Epithelial cell of esophagus (primary cell): Measurements from ENCODE around the gene DHRS3.

Experiments used
- DNase-seq: peaks from one replicate; pipeline ENCODE4 v3.0.0; 2010; ENCODE audit warnings: low read depth
- H3K4me3 ChIP-seq: 2 replicates; pipeline ENCODE4 v1.5.1; 2011; ENCODE audit warnings: mild to moderate bottlenecking, low read length, control low read depth
- TF ChIP-seq, protein P1 (sequence below): IDR thresholded peaks from 2 replicates; pipeline ENCODE4 v1.5.1; 2011; ENCODE audit warnings: low read depth, mild to moderate bottlenecking, low read length, control low read depth, inconsistent platforms; ENCODE audit not compliant: insufficient read depth; ENCODE audit errors: missing control alignments

DHRS3 gene

DNA sequence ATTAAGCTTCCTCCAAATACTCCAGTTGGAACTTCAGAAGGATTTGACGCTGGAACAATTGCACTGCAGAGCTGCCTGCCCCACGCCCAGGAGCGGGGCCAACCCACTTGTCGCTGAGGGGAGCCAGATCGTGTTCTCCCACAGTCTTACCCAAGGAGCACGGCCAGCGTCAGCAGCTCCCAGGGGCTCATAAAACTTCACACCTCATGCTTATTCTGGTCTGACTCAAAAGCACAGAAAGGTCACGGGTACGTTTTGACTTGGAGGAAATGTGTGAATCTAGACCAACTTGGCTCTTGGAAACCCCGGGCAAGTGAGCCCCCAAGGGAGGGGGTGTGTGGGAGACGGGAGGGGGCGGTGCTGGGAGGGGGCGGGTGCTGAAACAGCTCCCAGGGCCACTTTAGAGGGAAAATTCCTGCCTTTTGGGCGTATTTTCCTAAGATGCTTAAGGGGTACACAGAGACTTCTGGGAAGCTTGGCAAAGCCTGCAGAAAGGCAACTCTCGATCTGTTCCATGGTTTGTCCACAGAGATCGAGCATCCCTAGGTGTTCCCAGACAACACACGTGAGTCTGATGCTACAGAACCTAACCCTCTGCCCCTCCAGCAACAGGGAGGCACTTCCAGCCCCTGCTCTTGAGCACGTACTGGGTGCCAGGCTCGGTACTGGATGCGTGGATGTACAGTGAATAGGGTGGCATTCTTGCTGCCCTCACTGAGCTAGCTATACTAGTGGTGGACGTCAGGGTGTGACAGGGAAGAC, 98.9 kb downstream of the DHRS3 start:
- no peak for DNase-seq
- no peak overlapping the region for H3K4me3 ChIP-seq

More for the DNA sequence above, 98.9 kb downstream of the DHRS3 start:
- TF ChIP-seq, protein P1, sequence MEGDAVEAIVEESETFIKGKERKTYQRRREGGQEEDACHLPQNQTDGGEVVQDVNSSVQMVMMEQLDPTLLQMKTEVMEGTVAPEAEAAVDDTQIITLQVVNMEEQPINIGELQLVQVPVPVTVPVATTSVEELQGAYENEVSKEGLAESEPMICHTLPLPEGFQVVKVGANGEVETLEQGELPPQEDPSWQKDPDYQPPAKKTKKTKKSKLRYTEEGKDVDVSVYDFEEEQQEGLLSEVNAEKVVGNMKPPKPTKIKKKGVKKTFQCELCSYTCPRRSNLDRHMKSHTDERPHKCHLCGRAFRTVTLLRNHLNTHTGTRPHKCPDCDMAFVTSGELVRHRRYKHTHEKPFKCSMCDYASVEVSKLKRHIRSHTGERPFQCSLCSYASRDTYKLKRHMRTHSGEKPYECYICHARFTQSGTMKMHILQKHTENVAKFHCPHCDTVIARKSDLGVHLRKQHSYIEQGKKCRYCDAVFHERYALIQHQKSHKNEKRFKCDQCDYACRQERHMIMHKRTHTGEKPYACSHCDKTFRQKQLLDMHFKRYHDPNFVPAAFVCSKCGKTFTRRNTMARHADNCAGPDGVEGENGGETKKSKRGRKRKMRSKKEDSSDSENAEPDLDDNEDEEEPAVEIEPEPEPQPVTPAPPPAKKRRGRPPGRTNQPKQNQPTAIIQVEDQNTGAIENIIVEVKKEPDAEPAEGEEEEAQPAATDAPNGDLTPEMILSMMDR = no peak
